Measurements from ENCODE around the gene PDE3A.
"Not testable (repeated sequence)": the region's sequence is repeated elsewhere in the genome, so short reads cannot be mapped to it uniquely, and the experiment has no call there.

PDE3A gene

DNA sequence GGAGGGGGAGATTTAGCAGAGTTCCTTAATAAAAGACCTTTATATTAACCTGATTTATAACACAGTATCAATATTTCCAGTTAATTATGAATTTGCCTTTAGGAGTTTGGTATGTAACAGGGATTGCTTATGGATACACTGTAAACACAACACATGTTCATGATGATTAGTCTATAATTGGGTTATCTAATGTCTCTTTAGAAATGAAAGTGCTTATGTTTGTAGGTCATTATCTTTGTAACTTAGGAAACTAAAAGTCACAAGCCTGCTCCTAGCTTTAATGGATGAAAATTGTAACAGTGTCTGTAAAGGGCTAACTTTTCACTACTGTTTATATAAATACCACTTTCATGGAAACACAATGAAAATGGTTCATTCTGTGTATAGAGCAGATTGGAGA, 9.4 kb downstream of the PDE3A start:
- Histone ChIP-seq H3K23ac (ENCODE audit: low read length in 2 of 2) (no peak overlapping the region), H3K18ac (ENCODE audit: low read depth in 1 of 2, low read length in 2 of 2) (no peak overlapping the region), H2AK5ac (ENCODE audit: low read length, severe bottlenecking) (no peak overlapping the region), H3K4me3 (ENCODE audit: insufficient read depth in 1 of 2, low read depth in 1 of 2, low read length in 2 of 2) (no peak overlapping the region), H3K4me2 (ENCODE audit: low read length, poor library complexity, severe bottlenecking) (no peak overlapping the region), H3K27ac (ENCODE audit: low read length, poor library complexity, severe bottlenecking) (no peak overlapping the region), H3K4me1 (ENCODE audit: control insufficient read depth, insufficient read depth, low read depth, low read length) (no peaks in the 10 kb centered on the region), H2AFZ (ENCODE audit: low read depth, low read length) (no peak overlapping the region), H2BK5ac (ENCODE audit: low read depth, low read length, poor library complexity, severe bottlenecking) (no peak overlapping the region), H3K14ac (ENCODE audit: low read length in 2 of 2) (no peak overlapping the region), H3K9me3 (ENCODE audit: control insufficient read depth, low read length) (no peaks in the 10 kb centered on the region), H2BK15ac (ENCODE audit: low read depth, poor library complexity, severe bottlenecking) (no peak overlapping the region), H3K79me1 (replicated peaks; ENCODE audit: low read length, poor library complexity, severe bottlenecking) (no peaks in the 10 kb centered on the region), H4K91ac (ENCODE audit: low read length) (no peak overlapping the region), H3K27me3 (ENCODE audit: control insufficient read depth in 1 of 2, insufficient read depth in 1 of 2, low read length in 2 of 2) (no peaks in the 10 kb centered on the region), H3K4ac (ENCODE audit: low read depth in 1 of 2, low read length in 2 of 2) (no peak overlapping the region), H3K36me3 (ENCODE audit: control insufficient read depth in 1 of 2, insufficient read depth in 2 of 2, low read depth in 1 of 2, low read length in 2 of 2) (no peaks in the 10 kb centered on the region), H2BK120ac (ENCODE audit: low read depth, low read length) (no peak overlapping the region), H3K9ac (ENCODE audit: low read length) (no peak overlapping the region), H2BK12ac (ENCODE audit: low read length in 2 of 2) (no peak overlapping the region), H4K8ac (ENCODE audit: low read length) (no peak overlapping the region)
- DNase-seq, result no peak

- Histone ChIP-seq H3K79me1 (replicated peaks; ENCODE audit: low read length, poor library complexity, severe bottlenecking) (no peaks in the 10 kb centered on the region), H2AK5ac (ENCODE audit: low read length, severe bottlenecking) (no peak overlapping the region), H3K9me3 (ENCODE audit: control insufficient read depth, low read length) (no peaks in the 10 kb centered on the region), H4K8ac (ENCODE audit: low read length) (no peak overlapping the region), H2BK12ac (ENCODE audit: low read length in 2 of 2) (no peak overlapping the region), H3K4ac (ENCODE audit: low read depth in 1 of 2, low read length in 2 of 2) (no peak overlapping the region), H3K36me3 (ENCODE audit: control insufficient read depth in 1 of 2, insufficient read depth in 2 of 2, low read depth in 1 of 2, low read length in 2 of 2) (no peaks in the 10 kb centered on the region), H3K27me3 (ENCODE audit: control insufficient read depth in 1 of 2, insufficient read depth in 1 of 2, low read length in 2 of 2) (no peaks in the 10 kb centered on the region), H3K9ac (ENCODE audit: low read length) (no peak overlapping the region), H3K4me3 (ENCODE audit: insufficient read depth in 1 of 2, low read depth in 1 of 2, low read length in 2 of 2) (no peak overlapping the region), H3K4me2 (ENCODE audit: low read length, poor library complexity, severe bottlenecking) (no peak overlapping the region), H4K91ac (ENCODE audit: low read length) (no peak overlapping the region), H3K18ac (ENCODE audit: low read depth in 1 of 2, low read length in 2 of 2) (no peak overlapping the region), H2BK120ac (ENCODE audit: low read depth, low read length) (no peak overlapping the region), H2AFZ (ENCODE audit: low read depth, low read length) (no peak overlapping the region), H2BK5ac (ENCODE audit: low read depth, low read length, poor library complexity, severe bottlenecking) (no peak overlapping the region), H3K14ac (ENCODE audit: low read length in 2 of 2) (no peak overlapping the region), H3K4me1 (ENCODE audit: control insufficient read depth, insufficient read depth, low read depth, low read length) (no peaks in the 10 kb centered on the region), H3K23ac (ENCODE audit: low read length in 2 of 2) (no peak overlapping the region), H3K27ac (ENCODE audit: low read length, poor library complexity, severe bottlenecking) (no peak overlapping the region), H2BK15ac (ENCODE audit: low read depth, poor library complexity, severe bottlenecking) (no peak overlapping the region)
- no CpG with 5 or more reads among the region's 2 CpGs for WGBS
- no peak for DNase-seq
Observed at GRCh38 chr12:20382117-20382516, 13.8 kb downstream of the PDE3A start.

GRCh38 chr12:20383612-20384011, 15.3 kb downstream of the PDE3A start:
- Histone ChIP-seq H3K9me3 (ENCODE audit: control insufficient read depth, low read length) (no peaks in the 10 kb centered on the region), H3K4me3 (ENCODE audit: insufficient read depth in 1 of 2, low read depth in 1 of 2, low read length in 2 of 2) (no peak overlapping the region), H2AFZ (ENCODE audit: low read depth, low read length) (no peak overlapping the region), H3K36me3 (ENCODE audit: control insufficient read depth in 1 of 2, insufficient read depth in 2 of 2, low read depth in 1 of 2, low read length in 2 of 2) (no peaks in the 10 kb centered on the region), H2BK5ac (ENCODE audit: low read depth, low read length, poor library complexity, severe bottlenecking) (no peak overlapping the region), H4K91ac (ENCODE audit: low read length) (no peak overlapping the region), H2BK12ac (ENCODE audit: low read length in 2 of 2) (no peak overlapping the region), H3K14ac (ENCODE audit: low read length in 2 of 2) (no peak overlapping the region), H3K79me1 (replicated peaks; ENCODE audit: low read length, poor library complexity, severe bottlenecking) (no peaks in the 10 kb centered on the region), H2BK15ac (ENCODE audit: low read depth, poor library complexity, severe bottlenecking) (no peak overlapping the region), H3K27me3 (ENCODE audit: control insufficient read depth in 1 of 2, insufficient read depth in 1 of 2, low read length in 2 of 2) (no peaks in the 10 kb centered on the region), H3K23ac (ENCODE audit: low read length in 2 of 2) (no peak overlapping the region), H2AK5ac (ENCODE audit: low read length, severe bottlenecking) (no peak overlapping the region), H4K8ac (ENCODE audit: low read length) (no peak overlapping the region), H2BK120ac (ENCODE audit: low read depth, low read length) (no peak overlapping the region), H3K4me1 (ENCODE audit: control insufficient read depth, insufficient read depth, low read depth, low read length) (no peaks in the 10 kb centered on the region), H3K4me2 (ENCODE audit: low read length, poor library complexity, severe bottlenecking) (no peak overlapping the region), H3K18ac (ENCODE audit: low read depth in 1 of 2, low read length in 2 of 2) (peak overlapping the region in 1 of 2 experiments; percentile 2), H3K9ac (ENCODE audit: low read length) (no peak overlapping the region), H3K4ac (ENCODE audit: low read depth in 1 of 2, low read length in 2 of 2) (no peak overlapping the region), H3K27ac (ENCODE audit: low read length, poor library complexity, severe bottlenecking) (no peak overlapping the region)
- DNase-seq, result no peak
- 81% methylated on average over 2 of the region's 2 CpGs for WGBS

DNA sequence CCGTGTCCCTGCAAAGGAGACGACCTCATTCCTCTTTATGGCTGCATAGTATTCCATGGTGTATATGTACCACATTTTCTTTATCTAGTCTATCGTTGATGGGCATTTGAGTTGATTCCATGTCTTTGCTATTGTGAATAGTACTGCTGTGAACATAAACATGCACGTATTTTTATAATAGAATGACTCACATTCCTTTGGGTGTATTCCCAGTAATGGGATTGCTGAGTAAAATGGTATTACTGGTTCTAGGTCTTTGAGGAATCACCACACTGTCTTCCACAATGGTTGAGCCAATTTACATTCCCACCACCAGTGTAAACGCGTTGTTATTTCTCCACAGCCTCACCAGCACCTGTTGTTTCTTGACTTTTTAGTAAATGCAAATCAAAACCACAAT, 16.5 kb downstream of the PDE3A start:
- not testable (repeated sequence) for H2BK15ac ChIP-seq (ENCODE audit: low read depth, poor library complexity, severe bottlenecking); H4K91ac ChIP-seq (ENCODE audit: low read length); H3K27me3 ChIP-seq (ENCODE audit: control insufficient read depth in 1 of 2, insufficient read depth in 1 of 2, low read length in 2 of 2); H3K36me3 ChIP-seq (ENCODE audit: control insufficient read depth in 1 of 2, insufficient read depth in 2 of 2, low read depth in 1 of 2, low read length in 2 of 2); H3K27ac ChIP-seq (ENCODE audit: low read length, poor library complexity, severe bottlenecking); H2AFZ ChIP-seq (ENCODE audit: low read depth, low read length); H3K9me3 ChIP-seq (ENCODE audit: control insufficient read depth, low read length); H3K23ac ChIP-seq (ENCODE audit: low read length in 2 of 2); H3K4me1 ChIP-seq (ENCODE audit: control insufficient read depth, insufficient read depth, low read depth, low read length); H3K14ac ChIP-seq (ENCODE audit: low read length in 2 of 2); H2BK120ac ChIP-seq (ENCODE audit: low read depth, low read length); H3K18ac ChIP-seq (ENCODE audit: low read depth in 1 of 2, low read length in 2 of 2); H2AK5ac ChIP-seq (ENCODE audit: low read length, severe bottlenecking); H2BK5ac ChIP-seq (ENCODE audit: low read depth, low read length, poor library complexity, severe bottlenecking); H2BK12ac ChIP-seq (ENCODE audit: low read length in 2 of 2); H3K4me3 ChIP-seq (ENCODE audit: insufficient read depth in 1 of 2, low read depth in 1 of 2, low read length in 2 of 2); H4K8ac ChIP-seq (ENCODE audit: low read length); H3K79me1 ChIP-seq (replicated peaks; ENCODE audit: low read length, poor library complexity, severe bottlenecking); H3K4me2 ChIP-seq (ENCODE audit: low read length, poor library complexity, severe bottlenecking); DNase-seq; H3K9ac ChIP-seq (ENCODE audit: low read length); H3K4ac ChIP-seq (ENCODE audit: low read depth in 1 of 2, low read length in 2 of 2)
- whole genome bisulfite sequencing, result 97% methylated on average over 3 of the region's 6 CpGs
